MM.1S (cell line): Measurements from ENCODE around the gene IVD.

ENCODE experiments used
- DNase-seq: peaks from one replicate; pipeline ENCODE4 v3.0.0-alpha.2; 2015
- H2AFZ ChIP-seq: fragments of 300-600 bp; sonication (generic); 2 replicates; pipeline ENCODE4 v1.6.0; 2016; ENCODE audit warnings: antibody characterized with exemption, low read length
- H3F3A ChIP-seq: fragments of 300-600 bp; sonication (generic); 2 replicates; pipeline ENCODE4 v1.6.1; 2016; ENCODE audit warnings: mild to moderate bottlenecking, antibody characterized with exemption, low read length, moderate library complexity, mixed read lengths; ENCODE audit not compliant: insufficient read depth
- H3K27ac ChIP-seq: fragments of 300-600 bp; sonication (generic); 2 replicates; pipeline ENCODE4 v1.5.1; 2016; ENCODE audit warnings: mild to moderate bottlenecking, low read length
- H3K27me3 ChIP-seq: fragments of 300-600 bp; sonication (generic); replicated peaks from 2 replicates; pipeline ENCODE4 v1.6.0; 2016; ENCODE audit warnings: low read length; ENCODE audit not compliant: insufficient read depth
- H3K36me3 ChIP-seq: fragments of 300-600 bp; sonication (generic); replicated peaks from 2 replicates; pipeline ENCODE4 v1.6.1; 2016; ENCODE audit warnings: mild to moderate bottlenecking, low read length, mixed read lengths; ENCODE audit not compliant: insufficient read depth
- H3K4me1 ChIP-seq: fragments of 300-600 bp; sonication (generic); 2 replicates; pipeline ENCODE4 v1.6.1; 2016; ENCODE audit warnings: low read length, mixed read lengths
- H3K4me2 ChIP-seq: fragments of 300-600 bp; sonication (generic); 2 replicates; pipeline ENCODE4 v1.6.0; 2016; ENCODE audit warnings: low read depth, low read length
- H3K4me3 ChIP-seq: fragments of 300-600 bp; sonication (generic); 2 replicates; pipeline ENCODE4 v1.5.1; 2016; ENCODE audit warnings: low read length, mixed read lengths
- H3K79me2 ChIP-seq: fragments of 300-600 bp; sonication (generic); 2 replicates; pipeline ENCODE4 v1.6.1; 2016; ENCODE audit warnings: mixed run types, low read length, mixed read lengths
- H3K9ac ChIP-seq: fragments of 300-600 bp; sonication (generic); 2 replicates; pipeline ENCODE4 v1.6.1; 2016; ENCODE audit warnings: low read length, mixed read lengths
- H3K9me2 ChIP-seq: fragments of 300-600 bp; sonication (generic); replicated peaks from 2 replicates; pipeline ENCODE4 v1.6.1; 2016; ENCODE audit warnings: mild to moderate bottlenecking, low read length, mixed read lengths; ENCODE audit not compliant: insufficient read depth
- H3K9me3 ChIP-seq: fragments of 300-600 bp; sonication (generic); replicated peaks from 2 replicates; pipeline ENCODE4 v1.6.1; 2016; ENCODE audit warnings: mild to moderate bottlenecking, low read length, mixed read lengths; ENCODE audit not compliant: insufficient read depth
- H4K20me1 ChIP-seq: fragments of 300-600 bp; sonication (generic); 2 replicates; pipeline ENCODE4 v1.6.1; 2016; ENCODE audit warnings: mild to moderate bottlenecking, low read length, moderate library complexity, mixed read lengths; ENCODE audit not compliant: insufficient read depth
- EZH2 ChIP-seq: fragments of 300-600 bp; sonication (generic); optimal IDR thresholded peaks from 2 replicates; pipeline ENCODE3; 2017; ENCODE audit warnings: low read depth, mild to moderate bottlenecking, antibody characterized with exemption, low read length, mixed read lengths
- EZH2phosphoT487 ChIP-seq: fragments of 300-600 bp; sonication (generic); IDR thresholded peaks from 2 replicates; pipeline ENCODE4 v1.6.1; 2018; ENCODE audit warnings: antibody characterized with exemption, low read length
- TF ChIP-seq, protein P1 (sequence below): fragments of 300-600 bp; sonication (generic); IDR thresholded peaks from 2 replicates; pipeline ENCODE4 v1.5.1; 2016; ENCODE audit warnings: antibody characterized with exemption, low read length, mixed read lengths

IVD gene

DNA sequence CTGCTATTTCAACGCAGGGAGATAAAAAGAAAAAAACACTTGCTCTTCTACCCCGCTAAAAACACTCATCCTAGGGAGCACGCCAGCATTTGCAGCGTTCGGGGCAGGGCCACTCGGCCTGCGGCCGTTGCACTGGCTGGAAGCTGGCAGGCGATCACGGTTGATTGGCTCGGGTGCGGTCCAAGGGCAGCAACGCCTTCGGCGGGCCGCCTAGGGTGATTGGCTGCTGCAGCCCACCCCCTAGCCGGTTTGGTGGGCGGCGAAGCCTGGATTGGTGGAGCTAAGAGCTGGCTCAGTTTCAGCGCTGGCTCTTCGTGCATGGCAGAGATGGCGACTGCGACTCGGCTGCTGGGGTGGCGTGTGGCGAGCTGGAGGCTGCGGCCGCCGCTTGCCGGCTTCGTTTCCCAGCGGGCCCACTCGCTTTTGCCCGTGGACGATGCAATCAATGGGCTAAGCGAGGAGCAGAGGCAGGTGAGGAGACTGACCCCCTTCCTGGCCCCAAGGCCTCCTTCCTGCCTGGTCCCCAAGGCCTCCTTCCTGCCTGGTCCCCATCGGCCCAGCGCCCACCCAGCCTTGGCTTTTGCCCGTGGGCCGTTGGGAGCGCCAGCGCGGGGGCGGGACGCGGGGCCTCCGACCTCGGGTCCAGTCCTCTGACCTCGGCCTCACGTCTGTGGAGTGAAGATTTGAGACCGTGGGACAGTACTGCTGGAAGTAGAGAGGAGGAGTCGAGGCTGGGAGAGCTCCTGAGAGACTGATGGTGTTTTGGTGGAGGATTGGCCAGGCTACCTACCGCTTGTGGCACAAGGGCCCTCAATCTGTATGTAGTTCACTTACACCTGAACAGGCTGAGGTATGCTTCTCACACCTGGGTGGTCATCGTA, at the start of gene IVD:
Gene IVD, plus strand, starts transcription at position 295 of the 881 bp plus-strand sequence. Its CDS starts 33 bp downstream, at position 328.
- H4K20me1 ChIP-seq = no peaks in the 10 kb centered on the region
- H3K9me2 ChIP-seq = no peaks in the 10 kb centered on the region
- TF ChIP-seq, protein P1, sequence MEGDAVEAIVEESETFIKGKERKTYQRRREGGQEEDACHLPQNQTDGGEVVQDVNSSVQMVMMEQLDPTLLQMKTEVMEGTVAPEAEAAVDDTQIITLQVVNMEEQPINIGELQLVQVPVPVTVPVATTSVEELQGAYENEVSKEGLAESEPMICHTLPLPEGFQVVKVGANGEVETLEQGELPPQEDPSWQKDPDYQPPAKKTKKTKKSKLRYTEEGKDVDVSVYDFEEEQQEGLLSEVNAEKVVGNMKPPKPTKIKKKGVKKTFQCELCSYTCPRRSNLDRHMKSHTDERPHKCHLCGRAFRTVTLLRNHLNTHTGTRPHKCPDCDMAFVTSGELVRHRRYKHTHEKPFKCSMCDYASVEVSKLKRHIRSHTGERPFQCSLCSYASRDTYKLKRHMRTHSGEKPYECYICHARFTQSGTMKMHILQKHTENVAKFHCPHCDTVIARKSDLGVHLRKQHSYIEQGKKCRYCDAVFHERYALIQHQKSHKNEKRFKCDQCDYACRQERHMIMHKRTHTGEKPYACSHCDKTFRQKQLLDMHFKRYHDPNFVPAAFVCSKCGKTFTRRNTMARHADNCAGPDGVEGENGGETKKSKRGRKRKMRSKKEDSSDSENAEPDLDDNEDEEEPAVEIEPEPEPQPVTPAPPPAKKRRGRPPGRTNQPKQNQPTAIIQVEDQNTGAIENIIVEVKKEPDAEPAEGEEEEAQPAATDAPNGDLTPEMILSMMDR = no peak
- TF ChIP-seq EZH2 = no peak
- TF ChIP-seq EZH2phosphoT487 = no peak
- H3F3A ChIP-seq = peaks cover 27% of the 10 kb centered on the region
- peaks cover 36% of the 10 kb centered on the region for H3K4me1 ChIP-seq
- peak within 1 kb of the TSS; percentile 79 for H3K9ac ChIP-seq
- peak within 1 kb of the TSS; percentile 89 for H3K4me3 ChIP-seq
- peaks cover 30% of the 10 kb centered on the region for H3K79me2 ChIP-seq
- H3K9me3 ChIP-seq = no peaks in the 10 kb centered on the region
- no peaks in the 10 kb centered on the region for H3K27me3 ChIP-seq
- H2AFZ ChIP-seq = peak within 1 kb of the TSS; percentile 87
- H3K27ac ChIP-seq = peak within 1 kb of the TSS; percentile 36; the same call in 1 of the 2 replicates
- peaks cover 4% of the 10 kb centered on the region for H3K36me3 ChIP-seq
- peak; percentile 92 for DNase-seq
- peak within 1 kb of the TSS; percentile 93 for H3K4me2 ChIP-seq

DNA sequence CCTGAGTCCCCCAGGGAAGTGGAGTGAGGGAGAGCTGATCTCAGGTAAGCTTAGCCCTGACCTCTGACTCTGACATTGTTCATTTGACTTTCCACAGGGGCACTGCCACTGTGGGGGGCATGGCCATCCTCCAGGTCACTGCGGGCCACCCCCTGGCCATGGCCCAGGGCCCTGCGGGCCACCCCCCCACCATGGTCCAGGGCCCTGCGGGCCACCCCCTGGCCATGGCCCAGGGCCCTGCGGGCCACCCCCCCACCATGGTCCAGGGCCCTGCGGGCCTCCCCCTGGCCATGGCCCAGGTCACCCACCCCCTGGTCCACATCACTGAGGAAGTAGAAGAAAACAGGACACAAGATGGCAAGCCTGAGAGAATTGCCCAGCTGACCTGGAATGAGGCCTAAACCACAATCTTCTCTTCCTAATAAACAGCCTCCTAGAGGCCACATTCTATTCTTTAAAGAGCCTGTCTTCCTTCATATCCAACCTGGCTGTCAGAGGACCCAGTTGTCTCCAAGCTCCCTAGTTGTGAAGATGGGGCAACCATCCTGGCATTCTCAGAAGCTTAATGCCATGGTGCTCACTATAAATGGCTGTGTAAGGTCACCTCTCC, 49.5 kb upstream of the IVD start:
- H2AFZ ChIP-seq = no peak overlapping the region
- TF ChIP-seq EZH2phosphoT487 (no peak), EZH2 (no peak)
- TF ChIP-seq, protein P1 = no peak
- H3F3A ChIP-seq = peaks cover 2% of the 10 kb centered on the region; the same call in 1 of the 2 replicates
- H3K79me2 ChIP-seq = no peaks in the 10 kb centered on the region
- no peak for DNase-seq
- peaks cover 4% of the 10 kb centered on the region; the same call in 1 of the 2 replicates for H3K27me3 ChIP-seq
- no peaks in the 10 kb centered on the region for H4K20me1 ChIP-seq
- no peaks in the 10 kb centered on the region for H3K9me2 ChIP-seq
- H3K9ac ChIP-seq = no peak overlapping the region
- no peak overlapping the region for H3K27ac ChIP-seq
- H3K4me2 ChIP-seq = no peak overlapping the region
- no peaks in the 10 kb centered on the region for H3K36me3 ChIP-seq
- no peak overlapping the region for H3K4me3 ChIP-seq
- 0 out of 2 replicates have a peak, but pooled peaks cover 5% of the 10 kb centered on the region for H3K4me1 ChIP-seq
- no peaks in the 10 kb centered on the region for H3K9me3 ChIP-seq

DNA sequence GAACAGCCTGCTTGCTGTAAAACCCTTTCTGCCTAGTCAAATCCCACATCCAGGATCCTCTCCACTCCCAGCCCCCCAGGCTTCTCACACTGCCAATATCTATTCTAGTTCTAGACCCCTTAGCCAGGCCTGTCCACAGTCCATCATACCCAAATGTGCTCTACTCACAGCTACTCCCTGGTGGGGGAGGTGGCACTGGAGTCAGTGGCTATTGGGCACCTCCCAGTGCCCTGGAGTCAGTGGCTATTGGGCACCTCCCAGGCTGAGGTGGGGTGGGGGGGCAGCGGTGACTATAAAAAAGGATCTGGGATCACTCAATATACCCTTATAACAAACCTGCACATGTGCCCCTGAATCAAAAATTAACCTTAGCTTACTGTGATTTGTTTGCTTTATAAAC, 48.3 kb upstream of the IVD start:
- H3K36me3 ChIP-seq = no peaks in the 10 kb centered on the region
- no peak overlapping the region for H3K27ac ChIP-seq
- peaks cover 4% of the 10 kb centered on the region; the same call in 1 of the 2 replicates for H3K27me3 ChIP-seq
- H3F3A ChIP-seq = peaks cover 2% of the 10 kb centered on the region; the same call in 1 of the 2 replicates
- H3K4me3 ChIP-seq = 0 out of 2 replicates have a peak overlapping the region, but pooled peaks have one; percentile 74
- H3K4me1 ChIP-seq = 0 out of 2 replicates have a peak, but pooled peaks cover 5% of the 10 kb centered on the region
- H3K9ac ChIP-seq = no peak overlapping the region
- no peak for DNase-seq
- H3K9me3 ChIP-seq = no peaks in the 10 kb centered on the region
- H3K4me2 ChIP-seq = peak overlapping the region; percentile 100; the same call in 1 of the 2 replicates
- H3K9me2 ChIP-seq = no peaks in the 10 kb centered on the region
- TF ChIP-seq EZH2phosphoT487 = no peak
- TF ChIP-seq, protein P1 = no peak
- no peak for TF ChIP-seq EZH2
- H3K79me2 ChIP-seq = no peaks in the 10 kb centered on the region
- no peaks in the 10 kb centered on the region for H4K20me1 ChIP-seq
- H2AFZ ChIP-seq = no peak overlapping the region
